RWPE1 (cell line): Measurements from ENCODE around the gene LPIN2.

Experiments used
- CTCF ChIA-PET: fragments of 350-600 bp; sonication (Branson Sonifier 250); formaldehyde crosslinking; extraction: SDS; loops from one replicate; lab custom pipeline; 2021; lab: Yijun Ruan, JAX
- POLR2A ChIA-PET: fragments of 400-600 bp; formaldehyde crosslinking; extraction: SDS; loops from one replicate; lab custom pipeline; 2020; ENCODE audit warnings: antibody characterized with exemption; ENCODE audit not compliant: low non-redundant PET; lab: Yijun Ruan, JAX
- DNase-seq: peaks from one replicate; pipeline ENCODE4 v3.0.0; 2012; ENCODE audit warnings: low spot score
- H3K27ac ChIP-seq: fragments of 450-650 bp; 2 replicates; pipeline ENCODE4 v1.5.1; 2017
- TF ChIP-seq, protein P1 (sequence below): fragments of 450-650 bp; conservative IDR thresholded peaks from 2 replicates; pipeline ENCODE4 v1.5.1; 2017; ENCODE audit warnings: low read depth, mild to moderate bottlenecking

LPIN2 gene

DNA sequence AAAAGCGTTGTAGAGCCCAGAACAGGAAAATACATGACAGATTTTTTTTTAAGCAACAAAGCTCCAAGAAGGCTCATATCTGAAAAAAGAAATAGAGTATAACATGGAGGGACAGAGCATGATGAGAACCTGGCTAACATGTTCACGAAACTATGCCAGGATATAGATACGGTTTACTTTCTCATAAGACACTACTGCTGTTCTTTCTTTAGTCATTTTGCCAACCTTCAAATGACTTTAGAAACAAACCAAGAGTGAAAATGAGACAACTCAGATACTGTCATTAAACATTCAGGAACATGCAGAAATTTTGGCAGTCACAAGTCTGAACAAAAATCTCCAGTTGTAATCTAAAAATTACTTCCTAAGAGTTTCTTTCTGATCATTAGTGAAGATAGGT is 14.3 kb downstream of the LPIN2 start:
- DNase-seq, result no peak
- TF ChIP-seq, protein P1, sequence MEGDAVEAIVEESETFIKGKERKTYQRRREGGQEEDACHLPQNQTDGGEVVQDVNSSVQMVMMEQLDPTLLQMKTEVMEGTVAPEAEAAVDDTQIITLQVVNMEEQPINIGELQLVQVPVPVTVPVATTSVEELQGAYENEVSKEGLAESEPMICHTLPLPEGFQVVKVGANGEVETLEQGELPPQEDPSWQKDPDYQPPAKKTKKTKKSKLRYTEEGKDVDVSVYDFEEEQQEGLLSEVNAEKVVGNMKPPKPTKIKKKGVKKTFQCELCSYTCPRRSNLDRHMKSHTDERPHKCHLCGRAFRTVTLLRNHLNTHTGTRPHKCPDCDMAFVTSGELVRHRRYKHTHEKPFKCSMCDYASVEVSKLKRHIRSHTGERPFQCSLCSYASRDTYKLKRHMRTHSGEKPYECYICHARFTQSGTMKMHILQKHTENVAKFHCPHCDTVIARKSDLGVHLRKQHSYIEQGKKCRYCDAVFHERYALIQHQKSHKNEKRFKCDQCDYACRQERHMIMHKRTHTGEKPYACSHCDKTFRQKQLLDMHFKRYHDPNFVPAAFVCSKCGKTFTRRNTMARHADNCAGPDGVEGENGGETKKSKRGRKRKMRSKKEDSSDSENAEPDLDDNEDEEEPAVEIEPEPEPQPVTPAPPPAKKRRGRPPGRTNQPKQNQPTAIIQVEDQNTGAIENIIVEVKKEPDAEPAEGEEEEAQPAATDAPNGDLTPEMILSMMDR, result no peak
- ChIA-PET POLR2A (no interaction called here), CTCF (interaction anchor here (0.6 to 0.7 kb wide), 2 partner anchors 51 to 130 kb away, joined by 3 read pairs; no protein-coding TSS in a partner anchor)
- no peak overlapping the region for H3K27ac ChIP-seq

DNA sequence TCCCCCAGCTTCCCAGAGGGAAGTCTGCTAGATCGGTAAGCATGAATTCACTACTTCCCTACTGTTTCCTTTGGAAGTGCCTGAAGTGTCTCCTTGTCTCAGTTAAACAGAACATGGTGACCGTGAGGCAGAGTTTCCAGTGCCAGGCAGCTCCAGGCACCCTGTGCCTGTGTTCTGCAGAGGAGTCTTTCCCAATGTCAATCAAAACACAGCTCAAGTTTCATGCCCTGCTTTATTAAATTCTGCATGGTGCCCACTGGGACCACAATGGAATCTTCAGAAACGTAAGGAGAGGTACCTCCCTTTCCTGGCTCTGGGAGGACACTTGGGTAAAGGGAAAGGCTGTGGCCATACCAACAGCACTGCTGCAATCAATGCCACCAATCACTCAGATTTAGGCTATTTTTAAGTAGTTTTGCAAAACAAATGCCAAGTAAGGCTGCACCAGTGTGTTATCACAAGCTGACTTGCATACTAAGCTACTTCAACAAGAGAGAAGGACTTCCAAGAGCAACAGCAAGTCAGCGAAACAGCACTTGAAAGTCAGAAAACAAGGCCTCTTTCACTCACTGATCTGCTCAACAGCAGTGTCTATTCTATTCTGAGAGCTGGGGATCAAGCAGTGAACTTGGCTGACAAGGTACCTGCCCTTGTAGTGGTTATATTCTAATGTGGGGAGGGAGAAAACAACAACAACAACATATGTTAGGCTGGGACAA is 14.9 kb downstream of the LPIN2 start:
- POLR2A ChIA-PET, result no interaction called here
- DNase-seq, result no peak
- no peak overlapping the region for H3K27ac ChIP-seq
- TF ChIP-seq, protein P1, result no peak
- CTCF ChIA-PET, result interaction anchor here (0.7 to 1.2 kb wide), 3 partner anchors 8 to 51 kb away, joined by 3 read pairs; no protein-coding TSS in a partner anchor

DNA sequence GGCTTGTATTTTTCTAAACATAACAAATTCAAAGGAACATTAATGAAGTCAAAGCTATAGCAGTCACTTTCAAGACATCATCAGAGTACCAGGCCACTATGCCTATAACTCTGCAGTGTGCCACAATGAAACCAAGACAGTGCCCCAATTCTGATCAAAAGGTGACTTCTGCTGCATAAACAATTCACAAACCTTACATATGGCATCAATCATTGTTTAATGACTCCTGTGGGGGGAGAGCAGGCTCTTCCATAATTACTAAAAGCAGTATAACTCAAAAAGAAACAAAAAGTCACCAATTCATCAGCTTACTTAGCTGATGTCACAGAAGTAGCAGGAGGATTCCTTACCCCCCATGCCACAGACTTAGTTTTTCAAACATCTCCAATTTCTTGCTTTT is 15.5 kb downstream of the LPIN2 start:
- no peak overlapping the region for H3K27ac ChIP-seq
- POLR2A ChIA-PET, result no interaction called here
- CTCF ChIA-PET, result interaction anchor here (0.7 to 1.2 kb wide), 2 partner anchors 8 to 16 kb away, joined by 3 read pairs; no protein-coding TSS in a partner anchor
- no peak for DNase-seq
- TF ChIP-seq, protein P1, result no peak

DNA sequence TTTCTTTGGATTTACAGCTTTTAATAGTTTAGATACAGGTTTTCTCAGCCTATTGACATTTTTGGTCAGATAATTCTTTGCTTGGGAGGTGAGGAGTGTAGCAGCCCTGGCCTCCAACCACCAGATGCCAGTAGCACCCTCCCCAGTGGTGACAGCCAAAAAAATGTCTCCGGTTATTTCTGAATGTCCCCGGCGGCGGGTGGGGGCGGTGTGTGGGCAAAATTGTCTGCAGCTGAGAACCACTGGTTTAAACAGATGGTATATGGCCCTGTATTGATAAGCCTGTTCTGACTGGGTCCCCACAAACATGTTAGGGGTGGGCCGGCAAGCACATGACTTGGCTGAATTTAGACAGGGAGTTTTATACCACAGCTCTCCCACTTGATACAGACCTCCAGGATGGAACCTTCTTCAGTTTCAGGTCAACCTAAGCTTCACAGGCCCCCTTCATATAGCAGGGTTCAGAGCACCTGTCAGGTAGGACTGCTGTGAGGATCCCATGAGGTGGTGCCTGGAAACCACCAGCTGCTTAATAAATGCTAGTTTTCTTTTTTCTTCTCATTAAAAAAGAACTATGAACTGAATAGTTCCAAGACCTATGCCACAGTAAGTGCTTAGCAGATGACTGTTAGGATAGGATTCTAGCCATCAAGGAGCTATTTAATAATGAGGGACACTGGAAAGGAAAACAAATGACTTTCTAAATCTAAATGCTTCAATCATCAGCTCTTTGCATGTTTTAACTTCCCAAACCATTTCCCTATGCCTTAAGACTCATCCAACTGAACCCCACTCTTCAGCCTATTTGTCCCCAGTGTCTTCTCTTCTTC is 18.1 kb downstream of the LPIN2 start:
- ChIA-PET CTCF (interaction anchor here (0.6 to 1.6 kb wide), 7 partner anchors 13 to 1506 kb away, joined by 3 to 6 read pairs (median 4); no protein-coding TSS in a partner anchor), POLR2A (no interaction called here)
- DNase-seq, result no peak
- TF ChIP-seq, protein P1, result no peak
- H3K27ac ChIP-seq, result no peak overlapping the region

DNA sequence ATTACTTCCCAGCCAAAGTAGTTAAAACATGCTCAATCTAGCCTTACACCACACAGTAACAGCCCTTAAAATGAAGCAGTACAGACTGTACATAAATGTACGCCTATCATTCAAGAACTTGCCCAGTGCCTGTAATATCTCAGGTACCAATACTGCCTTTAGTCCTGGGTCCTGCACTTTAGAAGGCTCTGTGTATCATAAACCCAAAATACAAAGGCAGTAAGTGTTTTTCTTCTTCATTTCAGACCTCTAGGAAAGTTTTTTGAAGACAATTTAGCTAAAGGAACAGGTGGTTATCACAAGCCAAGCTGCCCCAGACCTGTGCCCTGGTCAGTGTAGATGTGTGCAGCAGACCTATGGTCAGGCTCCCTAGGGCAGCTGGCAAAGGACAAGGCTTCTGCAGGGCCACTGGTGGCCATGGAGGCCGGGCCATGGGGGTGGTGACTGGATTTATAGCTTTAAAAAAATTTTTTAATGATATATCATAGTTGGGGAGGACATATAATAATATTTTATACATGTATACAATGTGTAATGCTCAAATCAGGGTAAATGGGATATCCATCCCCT is 18.8 kb downstream of the LPIN2 start:
- CTCF ChIA-PET, result interaction anchor here (0.6 to 1.6 kb wide), 4 partner anchors 13 to 252 kb away, joined by 3 to 4 read pairs (median 4); no protein-coding TSS in a partner anchor
- DNase-seq, result no peak
- H3K27ac ChIP-seq, result no peak overlapping the region
- POLR2A ChIA-PET, result no interaction called here
- TF ChIP-seq, protein P1, result no peak
